PFSK-1 (cell line): ENCODE results near the gene MYORG.

ENCODE experiments used
- POLR2AphosphoS5 ChIP-seq: IDR thresholded peaks from 2 replicates; pipeline ENCODE4 v1.6.1; 2012; ENCODE audit warnings: low read depth, mild to moderate bottlenecking, control low read depth, low read length, moderate library complexity
- TF ChIP-seq, protein P1 (sequence below), 2 experiments: IDR thresholded peaks; 2 replicates each; pipeline versions ENCODE4 v1.6.1 to v1.8.0; 2011 to 2012; ENCODE audit warnings: low read depth in 2 of 2, low read length in 2 of 2, control low read depth in 1 of 2, inconsistent platforms in 1 of 2, mild to moderate bottlenecking in 1 of 2, moderate library complexity in 1 of 2; ENCODE audit not compliant: insufficient read depth in 1 of 2

DNA sequence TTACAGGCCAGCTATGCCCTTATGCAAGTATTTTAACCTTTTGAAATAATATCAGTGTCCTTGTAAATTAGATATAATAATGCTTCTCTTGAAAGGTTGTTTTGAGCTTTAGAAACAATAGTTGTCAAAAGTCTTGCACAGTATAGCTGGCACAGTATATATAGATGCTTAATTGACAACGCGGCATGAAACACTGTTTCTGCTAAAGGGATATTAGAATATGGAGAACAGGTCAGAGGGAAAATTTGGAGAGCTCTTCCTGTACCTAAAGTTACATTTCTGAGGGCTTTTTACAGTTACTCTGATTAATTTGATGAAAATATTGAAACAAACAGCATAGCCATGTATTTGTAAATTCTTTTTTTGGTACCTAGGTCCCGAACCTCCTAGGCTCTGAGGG is 42.9 kb downstream of the MYORG start:
- TF ChIP-seq, protein P1, sequence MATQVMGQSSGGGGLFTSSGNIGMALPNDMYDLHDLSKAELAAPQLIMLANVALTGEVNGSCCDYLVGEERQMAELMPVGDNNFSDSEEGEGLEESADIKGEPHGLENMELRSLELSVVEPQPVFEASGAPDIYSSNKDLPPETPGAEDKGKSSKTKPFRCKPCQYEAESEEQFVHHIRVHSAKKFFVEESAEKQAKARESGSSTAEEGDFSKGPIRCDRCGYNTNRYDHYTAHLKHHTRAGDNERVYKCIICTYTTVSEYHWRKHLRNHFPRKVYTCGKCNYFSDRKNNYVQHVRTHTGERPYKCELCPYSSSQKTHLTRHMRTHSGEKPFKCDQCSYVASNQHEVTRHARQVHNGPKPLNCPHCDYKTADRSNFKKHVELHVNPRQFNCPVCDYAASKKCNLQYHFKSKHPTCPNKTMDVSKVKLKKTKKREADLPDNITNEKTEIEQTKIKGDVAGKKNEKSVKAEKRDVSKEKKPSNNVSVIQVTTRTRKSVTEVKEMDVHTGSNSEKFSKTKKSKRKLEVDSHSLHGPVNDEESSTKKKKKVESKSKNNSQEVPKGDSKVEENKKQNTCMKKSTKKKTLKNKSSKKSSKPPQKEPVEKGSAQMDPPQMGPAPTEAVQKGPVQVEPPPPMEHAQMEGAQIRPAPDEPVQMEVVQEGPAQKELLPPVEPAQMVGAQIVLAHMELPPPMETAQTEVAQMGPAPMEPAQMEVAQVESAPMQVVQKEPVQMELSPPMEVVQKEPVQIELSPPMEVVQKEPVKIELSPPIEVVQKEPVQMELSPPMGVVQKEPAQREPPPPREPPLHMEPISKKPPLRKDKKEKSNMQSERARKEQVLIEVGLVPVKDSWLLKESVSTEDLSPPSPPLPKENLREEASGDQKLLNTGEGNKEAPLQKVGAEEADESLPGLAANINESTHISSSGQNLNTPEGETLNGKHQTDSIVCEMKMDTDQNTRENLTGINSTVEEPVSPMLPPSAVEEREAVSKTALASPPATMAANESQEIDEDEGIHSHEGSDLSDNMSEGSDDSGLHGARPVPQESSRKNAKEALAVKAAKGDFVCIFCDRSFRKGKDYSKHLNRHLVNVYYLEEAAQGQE (IDR thresholded peaks at IDR 0.05; ENCODE audit: insufficient read depth in 1 of 2, low read depth in 2 of 2, low read length in 2 of 2), result no peak
- no peak for TF ChIP-seq POLR2AphosphoS5
